Cerebellar cortex (tissue), 1 donor: Measurements from ENCODE around the gene ECE2.
"Not testable (repeated sequence)": the region's sequence is repeated elsewhere in the genome, so short reads cannot be mapped to it uniquely, and the experiment has no call there.

Experiments
- DNase-seq: peaks from one replicate; pipeline ENCODE4 v3.0.0-alpha.2; 2015; ENCODE audit warnings: low spot score

The ECE2 gene

GRCh38 chr3:184336547-184337398 lies 61.0 kb downstream of the ECE2 start:
- DNase-seq: peak; percentile 92

- peak; percentile 88 for DNase-seq
Observed at GRCh38 chr3:184337399-184337714, 61.5 kb downstream of the ECE2 start, which contains the start of gene FAM131A. Gene FAM131A, plus strand, starts transcription at chr3:184337600. Its CDS starts 31 bp downstream, at chr3:184337631.

DNA sequence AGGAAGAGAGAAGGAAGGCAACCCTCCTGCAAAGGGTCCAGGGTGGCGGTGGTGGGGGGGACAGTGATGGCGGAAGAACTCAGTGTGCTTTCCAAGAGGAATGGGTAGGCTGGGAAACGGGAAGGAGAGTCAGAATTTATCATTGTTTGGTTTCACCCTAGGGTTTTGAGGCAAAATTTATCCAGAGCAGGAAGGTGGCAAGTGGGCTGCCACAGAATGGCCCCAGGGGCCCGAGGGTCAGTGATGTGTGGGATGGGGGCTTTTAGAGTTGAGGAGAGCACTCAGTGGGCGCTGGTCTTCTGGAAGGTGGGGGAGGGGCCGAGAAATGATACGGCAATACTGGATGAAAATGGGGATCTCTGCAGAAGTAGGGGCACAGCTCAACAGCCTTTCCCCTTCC lies 62.2 kb downstream of the ECE2 start:
- DNase-seq: no peak

DNA sequence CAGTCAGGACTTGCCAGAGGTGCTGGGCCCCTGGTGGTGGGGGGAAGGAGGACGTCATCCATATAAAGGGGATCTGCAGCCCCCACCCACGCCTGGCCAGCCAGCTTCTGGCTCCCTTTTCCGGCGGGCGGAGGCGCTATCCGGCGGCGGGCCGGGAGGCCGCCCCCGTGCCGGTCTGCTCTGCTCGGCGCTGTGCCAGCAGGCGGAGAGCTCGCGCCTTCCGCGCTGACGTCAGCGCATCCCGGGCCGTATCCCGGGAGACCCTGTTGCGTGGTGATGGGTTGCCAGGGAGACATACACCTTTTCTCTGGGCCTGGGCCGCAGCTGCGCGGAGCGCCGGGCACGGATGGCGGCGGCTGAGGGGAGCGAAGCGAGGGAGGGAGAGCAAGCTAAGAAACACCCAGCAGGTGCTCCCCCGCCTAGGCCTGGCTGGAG lies 62.7 kb downstream of the ECE2 start:
- peak; percentile 79 for DNase-seq

- DNase-seq: no peak
Observed at GRCh38 chr3:184339001-184339400, 63.2 kb downstream of the ECE2 start.

- not testable (repeated sequence) for DNase-seq
Observed at GRCh38 chr3:184339451-184340135, 63.8 kb downstream of the ECE2 start.

DNA sequence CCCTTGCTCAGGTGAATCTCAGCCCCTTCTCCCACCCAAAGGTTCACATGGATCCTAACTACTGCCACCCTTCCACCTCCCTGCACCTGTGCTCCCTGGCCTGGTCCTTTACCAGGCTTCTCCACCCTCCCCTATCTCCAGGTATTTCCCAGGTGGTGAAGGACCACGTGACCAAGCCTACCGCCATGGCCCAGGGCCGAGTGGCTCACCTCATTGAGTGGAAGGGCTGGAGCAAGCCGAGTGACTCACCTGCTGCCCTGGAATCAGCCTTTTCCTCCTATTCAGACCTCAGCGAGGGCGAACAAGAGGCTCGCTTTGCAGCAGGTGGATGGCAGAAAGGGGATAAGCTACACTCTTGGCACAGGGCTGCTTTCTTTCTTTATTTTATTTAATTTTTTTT lies 66.1 kb downstream of the ECE2 start:
- no peak for DNase-seq
